Liver (tissue), 3 donors: ENCODE results near the gene EPB41L4B.

Source experiments
- EGR1 ChIP-seq, 2 donors: IDR thresholded peaks; 2 replicates each; pipeline ENCODE4 v1.6.1; 2016 to 2018; ENCODE audit warnings: antibody characterized with exemption in 2 of 2, low read depth in 2 of 2
- FOXA2 ChIP-seq: IDR thresholded peaks from 2 replicates; pipeline ENCODE4 v1.6.1; 2016; ENCODE audit warnings: antibody characterized with exemption
- JUND ChIP-seq, 2 donors: IDR thresholded peaks; 2 replicates each; pipeline ENCODE4 v1.6.1; 2016; ENCODE audit warnings: antibody characterized with exemption in 2 of 2
- REST ChIP-seq: IDR thresholded peaks from 2 replicates; pipeline ENCODE4 v1.6.1; 2016; ENCODE audit warnings: antibody characterized with exemption, mild to moderate bottlenecking
- TF ChIP-seq, protein P1 (sequence below): fragments of 150-350 bp; IDR thresholded peaks from 2 replicates; pipeline ENCODE4 v1.5.1; 2017; ENCODE audit warnings: improper control_type of control experiment, low read depth, low read length; ENCODE audit not compliant: missing input control
- donor health status: healthy.
- donor health status: healthy.

GRCh38 chr9:109244179-109245132, 76.4 kb downstream of the EPB41L4B start:
- no peak for TF ChIP-seq REST
- TF ChIP-seq, protein P1, sequence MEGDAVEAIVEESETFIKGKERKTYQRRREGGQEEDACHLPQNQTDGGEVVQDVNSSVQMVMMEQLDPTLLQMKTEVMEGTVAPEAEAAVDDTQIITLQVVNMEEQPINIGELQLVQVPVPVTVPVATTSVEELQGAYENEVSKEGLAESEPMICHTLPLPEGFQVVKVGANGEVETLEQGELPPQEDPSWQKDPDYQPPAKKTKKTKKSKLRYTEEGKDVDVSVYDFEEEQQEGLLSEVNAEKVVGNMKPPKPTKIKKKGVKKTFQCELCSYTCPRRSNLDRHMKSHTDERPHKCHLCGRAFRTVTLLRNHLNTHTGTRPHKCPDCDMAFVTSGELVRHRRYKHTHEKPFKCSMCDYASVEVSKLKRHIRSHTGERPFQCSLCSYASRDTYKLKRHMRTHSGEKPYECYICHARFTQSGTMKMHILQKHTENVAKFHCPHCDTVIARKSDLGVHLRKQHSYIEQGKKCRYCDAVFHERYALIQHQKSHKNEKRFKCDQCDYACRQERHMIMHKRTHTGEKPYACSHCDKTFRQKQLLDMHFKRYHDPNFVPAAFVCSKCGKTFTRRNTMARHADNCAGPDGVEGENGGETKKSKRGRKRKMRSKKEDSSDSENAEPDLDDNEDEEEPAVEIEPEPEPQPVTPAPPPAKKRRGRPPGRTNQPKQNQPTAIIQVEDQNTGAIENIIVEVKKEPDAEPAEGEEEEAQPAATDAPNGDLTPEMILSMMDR = peak; percentile 91
- TF ChIP-seq FOXA2 = no peak
- no peak for TF ChIP-seq JUND (IDR thresholded peaks at IDR 0.05)
- TF ChIP-seq EGR1 (IDR thresholded peaks at IDR 0.05; ENCODE audit: low read depth in 2 of 2) = no peak
